Measurements from ENCODE around the gene PLCXD1. TPM values are rescaled to one million over a fixed set of nuclear protein-coding genes. Genes with fewer than 3 reads are reported as not detected.
"Not testable (repeated sequence)": the region's sequence is repeated elsewhere in the genome, so short reads cannot be mapped to it uniquely, and the experiment has no call there.

PLCXD1 gene, protein sequence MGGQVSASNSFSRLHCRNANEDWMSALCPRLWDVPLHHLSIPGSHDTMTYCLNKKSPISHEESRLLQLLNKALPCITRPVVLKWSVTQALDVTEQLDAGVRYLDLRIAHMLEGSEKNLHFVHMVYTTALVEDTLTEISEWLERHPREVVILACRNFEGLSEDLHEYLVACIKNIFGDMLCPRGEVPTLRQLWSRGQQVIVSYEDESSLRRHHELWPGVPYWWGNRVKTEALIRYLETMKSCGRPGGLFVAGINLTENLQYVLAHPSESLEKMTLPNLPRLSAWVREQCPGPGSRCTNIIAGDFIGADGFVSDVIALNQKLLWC
- 8.2 and 13.2 TPM in 2 replicates for total RNA-seq

DNA sequence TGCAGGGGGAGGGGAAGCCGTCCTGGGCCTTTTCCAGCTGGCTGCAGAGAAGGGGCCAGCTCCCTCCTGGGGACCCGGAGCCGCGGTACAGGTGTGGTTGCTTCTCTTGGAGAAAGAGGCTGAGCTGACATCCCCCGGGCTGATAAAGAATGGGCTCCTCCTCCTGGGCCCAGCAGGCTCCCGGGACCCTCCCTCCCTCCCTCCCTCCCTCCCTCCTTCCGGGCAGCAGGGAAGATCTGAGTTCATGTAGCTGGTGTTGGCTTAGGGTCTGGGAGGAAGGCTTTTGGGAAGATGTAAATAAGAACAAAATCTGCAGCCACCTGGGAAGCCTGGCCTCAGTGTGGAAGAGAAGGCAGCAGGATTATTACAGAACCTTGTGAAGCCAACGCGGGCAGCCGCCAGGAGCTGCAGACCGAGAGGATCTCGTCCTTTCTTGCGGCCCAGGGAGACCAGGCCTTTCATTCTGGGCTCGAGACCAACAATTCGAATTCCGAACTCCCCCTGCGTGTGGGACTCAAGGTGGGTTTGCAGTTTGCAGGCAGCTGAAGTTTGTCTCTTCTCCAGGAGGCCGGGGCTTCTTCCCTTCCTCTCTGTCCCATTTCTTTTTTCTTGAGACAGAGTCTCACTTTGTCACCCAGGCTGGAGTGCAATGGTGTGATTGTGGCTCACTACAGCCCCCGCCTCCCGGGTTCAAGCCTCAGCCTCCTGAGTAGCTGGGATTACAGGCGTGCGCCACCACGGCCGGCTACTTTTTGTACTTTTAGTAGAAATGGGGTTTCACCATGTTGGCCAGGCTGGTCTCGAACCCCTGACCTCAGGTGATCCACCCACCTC is at the start of gene PLCXD1:
PLCXD1 (plus strand) TSS at position 216 of the 834 bp plus-strand sequence. CDS start 2,807 bp downstream, outside the sequence.
- peak within 1 kb of the TSS; percentile 59 for H3K4me3 ChIP-seq (ENCODE audit: low read depth, low read length)
- TF ChIP-seq, protein P1, sequence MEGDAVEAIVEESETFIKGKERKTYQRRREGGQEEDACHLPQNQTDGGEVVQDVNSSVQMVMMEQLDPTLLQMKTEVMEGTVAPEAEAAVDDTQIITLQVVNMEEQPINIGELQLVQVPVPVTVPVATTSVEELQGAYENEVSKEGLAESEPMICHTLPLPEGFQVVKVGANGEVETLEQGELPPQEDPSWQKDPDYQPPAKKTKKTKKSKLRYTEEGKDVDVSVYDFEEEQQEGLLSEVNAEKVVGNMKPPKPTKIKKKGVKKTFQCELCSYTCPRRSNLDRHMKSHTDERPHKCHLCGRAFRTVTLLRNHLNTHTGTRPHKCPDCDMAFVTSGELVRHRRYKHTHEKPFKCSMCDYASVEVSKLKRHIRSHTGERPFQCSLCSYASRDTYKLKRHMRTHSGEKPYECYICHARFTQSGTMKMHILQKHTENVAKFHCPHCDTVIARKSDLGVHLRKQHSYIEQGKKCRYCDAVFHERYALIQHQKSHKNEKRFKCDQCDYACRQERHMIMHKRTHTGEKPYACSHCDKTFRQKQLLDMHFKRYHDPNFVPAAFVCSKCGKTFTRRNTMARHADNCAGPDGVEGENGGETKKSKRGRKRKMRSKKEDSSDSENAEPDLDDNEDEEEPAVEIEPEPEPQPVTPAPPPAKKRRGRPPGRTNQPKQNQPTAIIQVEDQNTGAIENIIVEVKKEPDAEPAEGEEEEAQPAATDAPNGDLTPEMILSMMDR (IDR thresholded peaks at IDR 0.05; ENCODE audit: insufficient read depth, low read depth, low read length): no peak
- DNase-seq (ENCODE audit: low read depth): peak; percentile 77

DNA sequence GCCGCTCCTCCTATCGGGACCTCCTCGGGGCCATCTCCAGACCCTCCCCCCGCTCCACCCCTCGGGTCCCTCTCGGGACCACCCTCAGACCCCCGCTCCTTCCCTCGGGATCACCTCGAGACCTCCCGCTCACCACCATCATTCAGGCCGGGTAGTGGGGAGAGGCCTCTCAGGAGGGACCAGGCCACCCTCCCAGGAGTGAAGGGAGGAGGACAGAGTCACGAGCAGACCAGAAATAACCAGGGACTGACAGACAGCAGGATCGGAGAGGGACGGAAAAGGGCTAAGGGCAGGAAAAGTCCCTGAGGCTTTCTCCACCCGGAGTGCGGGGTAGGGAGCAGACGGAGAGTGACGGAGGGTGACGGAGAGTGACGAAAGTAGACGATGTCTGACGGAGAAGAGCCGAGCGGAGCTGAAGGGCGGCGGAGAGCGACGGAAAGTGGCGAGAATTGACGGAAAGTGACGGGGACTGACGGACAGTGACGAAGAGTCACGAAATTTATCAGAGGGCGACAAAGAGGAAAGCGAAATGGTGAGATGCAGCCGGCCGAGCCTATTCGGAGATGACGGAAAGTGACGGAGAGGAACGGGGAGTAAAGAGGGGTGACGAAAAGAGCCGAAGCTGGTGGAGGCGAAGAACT is 49.4 kb upstream of the PLCXD1 start:
- H3K4me3 ChIP-seq (ENCODE audit: low read depth, low read length); DNase-seq (ENCODE audit: low read depth): not testable (repeated sequence)

DNA sequence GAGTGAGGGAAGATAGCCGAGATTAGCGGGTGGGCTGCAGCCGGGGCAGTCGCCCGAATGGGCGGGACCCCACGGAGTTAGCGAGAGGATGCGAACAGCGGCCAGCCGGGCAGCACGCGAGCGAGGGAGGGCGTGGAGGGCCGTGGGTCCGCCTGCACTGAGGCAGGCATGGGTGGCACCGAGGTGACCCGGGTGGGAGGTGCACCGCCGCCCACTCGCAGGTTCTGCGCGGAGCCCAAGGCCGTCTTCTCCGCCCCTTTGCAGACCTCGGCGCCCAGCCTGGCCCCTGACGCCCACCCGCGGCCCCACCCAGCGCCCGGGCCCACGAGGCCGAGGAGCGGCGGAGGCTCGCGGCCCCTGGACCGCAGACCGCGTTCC is 48.9 kb upstream of the PLCXD1 start:
- not testable (repeated sequence) for H3K4me3 ChIP-seq (ENCODE audit: low read depth, low read length); DNase-seq (ENCODE audit: low read depth)

DNA sequence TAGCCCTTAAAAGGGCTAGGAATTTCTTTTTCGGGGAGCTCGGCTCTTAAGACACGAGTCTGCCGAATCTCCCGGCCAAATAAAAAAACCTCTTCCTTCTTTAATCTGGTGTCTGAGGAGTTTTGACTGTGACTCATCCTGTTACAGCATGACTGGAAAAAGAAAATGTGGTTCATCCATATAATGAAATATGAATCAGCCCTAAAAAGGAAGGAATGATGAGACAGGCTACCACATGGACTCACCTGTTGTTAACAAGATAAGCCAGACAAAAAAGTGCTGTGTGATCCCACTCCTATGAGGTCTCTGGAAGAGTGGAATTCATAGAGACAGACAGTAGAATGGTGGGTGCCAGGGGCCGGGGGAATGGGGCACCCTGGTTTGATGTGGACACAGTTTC is 45.0 kb upstream of the PLCXD1 start:
- DNase-seq (ENCODE audit: low read depth): not testable (repeated sequence)

DNA sequence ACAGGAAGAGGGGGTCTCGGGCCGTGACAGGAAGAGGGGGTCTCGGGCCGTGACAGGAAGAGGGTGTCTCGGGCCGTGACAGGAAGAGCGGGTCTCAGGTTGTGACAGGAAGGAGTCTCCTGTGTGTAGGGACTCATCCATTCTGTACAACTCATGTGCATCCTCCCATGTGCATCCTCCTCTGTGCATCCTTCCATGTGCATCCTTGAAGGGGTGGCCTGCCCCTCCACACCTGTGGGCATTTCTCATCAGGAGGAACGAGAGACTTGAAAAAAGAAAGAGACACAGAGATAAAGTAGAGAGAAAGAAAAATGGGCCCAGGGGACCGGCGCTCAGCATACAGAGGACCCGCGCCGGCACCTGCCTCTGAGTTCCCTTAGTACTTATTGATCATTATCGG is 30.2 kb upstream of the PLCXD1 start:
- no peak overlapping the region for H3K4me3 ChIP-seq (ENCODE audit: low read depth, low read length)
- TF ChIP-seq, protein P1 (IDR thresholded peaks at IDR 0.05; ENCODE audit: insufficient read depth, low read depth, low read length): no peak
- no peak for DNase-seq (ENCODE audit: low read depth)

More for the DNA sequence above, 45.0 kb upstream of the PLCXD1 start:
- not testable (repeated sequence) for H3K4me3 ChIP-seq (ENCODE audit: low read depth, low read length)

DNA sequence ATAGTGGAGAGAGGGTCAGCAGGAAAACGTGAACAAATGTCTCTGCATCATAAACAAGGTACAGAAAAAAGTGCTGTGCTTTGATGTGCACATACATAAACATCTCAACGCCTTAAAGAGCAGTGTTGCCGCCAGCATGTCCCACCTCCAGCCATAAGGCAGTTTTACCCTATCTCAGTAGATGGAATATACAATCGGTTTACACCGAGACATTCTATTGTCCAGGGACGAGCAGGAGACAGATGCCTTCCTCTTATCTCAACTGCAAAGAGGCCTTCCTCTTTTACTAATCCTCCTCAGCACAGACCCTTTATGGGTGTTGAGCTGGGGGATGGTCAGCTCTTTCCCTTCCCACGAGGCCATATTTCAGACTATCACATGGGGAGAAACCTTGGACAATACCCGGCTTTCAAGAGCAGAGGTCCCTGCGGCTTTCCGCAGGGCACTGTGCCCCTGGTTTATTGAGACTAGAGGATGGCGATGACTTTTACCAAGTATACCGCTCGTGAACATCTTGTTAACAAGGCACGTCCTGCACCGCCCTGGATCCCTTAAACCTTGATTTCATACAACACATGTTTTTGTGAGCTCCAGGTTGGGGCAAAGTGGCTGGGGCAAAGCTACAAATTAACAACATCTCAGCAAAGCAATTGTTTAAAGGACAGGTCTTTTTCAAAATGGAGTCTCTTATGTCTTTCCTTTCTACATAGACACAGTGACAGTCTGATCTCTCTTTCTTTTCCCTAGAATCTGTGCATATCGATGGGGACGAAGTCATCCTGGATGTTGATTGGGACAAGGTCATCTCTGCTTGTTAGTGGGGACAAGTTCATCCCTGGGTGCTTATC is 29.6 kb upstream of the PLCXD1 start:
- DNase-seq (ENCODE audit: low read depth); H3K4me3 ChIP-seq (ENCODE audit: low read depth, low read length): not testable (repeated sequence)

DNA sequence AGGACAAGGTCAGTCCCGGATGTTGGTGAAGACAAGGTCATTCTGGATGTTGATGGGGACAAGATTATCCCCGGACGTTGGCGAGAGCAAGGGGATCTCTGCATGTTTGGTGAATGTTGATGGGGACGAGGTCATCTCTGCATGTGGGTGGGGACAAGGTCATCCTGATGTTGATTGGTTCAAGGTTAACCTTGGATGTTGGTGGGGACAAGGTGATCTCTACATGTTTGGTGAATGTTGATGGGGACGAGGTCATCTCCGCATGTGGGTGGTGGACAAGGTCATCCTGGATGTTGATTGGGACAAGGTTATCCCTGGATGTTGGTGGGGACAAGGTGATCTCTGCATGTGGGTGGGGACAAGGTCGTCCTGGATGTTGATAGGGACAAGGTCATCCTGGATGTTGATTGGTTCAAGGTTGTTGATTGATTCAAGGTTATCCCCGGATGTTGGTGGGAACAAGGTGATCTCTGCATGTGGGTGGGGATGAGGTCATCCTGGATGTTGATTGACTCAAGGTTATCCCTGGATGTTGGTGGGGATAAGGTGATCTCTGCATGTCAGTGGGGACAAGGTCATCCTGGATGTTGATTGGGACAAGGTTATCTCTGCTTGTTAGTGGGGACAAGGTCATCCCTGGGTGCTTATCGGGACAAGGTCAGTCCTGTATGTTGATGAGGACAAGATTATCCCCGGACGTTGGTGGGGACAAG is 28.8 kb upstream of the PLCXD1 start:
- TF ChIP-seq, protein P1 (IDR thresholded peaks at IDR 0.05; ENCODE audit: insufficient read depth, low read depth, low read length): no peak
- DNase-seq (ENCODE audit: low read depth): no peak
- no peak overlapping the region for H3K4me3 ChIP-seq (ENCODE audit: low read depth, low read length)

DNA sequence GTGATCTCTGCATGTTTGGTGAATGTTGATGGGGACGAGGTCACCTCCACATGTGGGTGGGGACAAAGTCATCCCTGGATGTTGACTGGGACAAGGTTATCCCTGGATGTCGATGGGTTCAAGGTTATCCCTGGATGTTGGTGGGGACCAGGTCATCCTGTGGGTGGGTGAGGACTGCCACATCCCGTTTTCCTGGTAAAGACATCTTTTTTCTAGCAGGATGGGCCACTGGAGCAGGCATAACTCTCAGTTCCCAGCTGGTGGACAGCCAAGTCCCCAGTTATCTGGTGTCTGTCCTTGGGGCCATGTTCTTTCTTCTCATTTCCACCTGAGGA is 28.3 kb upstream of the PLCXD1 start:
- TF ChIP-seq, protein P1 (IDR thresholded peaks at IDR 0.05; ENCODE audit: insufficient read depth, low read depth, low read length): no peak
- H3K4me3 ChIP-seq (ENCODE audit: low read depth, low read length): no peak overlapping the region
- no peak for DNase-seq (ENCODE audit: low read depth)

All from fibroblast of villous mesenchyme (primary cell).